KMS-11 (cell line): ENCODE measurements around the gene METTL24.

Source experiments
- H2AFZ ChIP-seq: fragments of 200-600 bp; sonication (generic); 2 replicates; pipeline ENCODE4 v1.6.1; 2016; ENCODE audit warnings: antibody characterized with exemption, mixed run types, low read depth
- H3K27ac ChIP-seq: fragments of 200-600 bp; sonication (generic); 2 replicates; pipeline ENCODE4 v1.6.1; 2016; ENCODE audit warnings: mild to moderate bottlenecking, mixed run types
- H3K27me3 ChIP-seq: fragments of 200-600 bp; sonication (generic); 2 replicates; pipeline ENCODE4 v1.6.1; 2017; ENCODE audit warnings: mild to moderate bottlenecking, low read depth, mixed run types, moderate library complexity; ENCODE audit not compliant: insufficient read depth
- H3K36me3 ChIP-seq: fragments of 200-600 bp; sonication (generic); 2 replicates; pipeline ENCODE4 v1.6.1; 2017; ENCODE audit warnings: mild to moderate bottlenecking, mixed run types; ENCODE audit not compliant: insufficient read depth
- H3K4me1 ChIP-seq: fragments of 200-600 bp; sonication (generic); 2 replicates; pipeline ENCODE4 v1.6.1; 2016; ENCODE audit warnings: mild to moderate bottlenecking, low read depth, mixed run types; ENCODE audit not compliant: poor library complexity, severe bottlenecking
- H3K4me2 ChIP-seq: fragments of 200-600 bp; sonication (generic); 2 replicates; pipeline ENCODE4 v1.7.0; 2016; ENCODE audit warnings: mild to moderate bottlenecking, mixed run types
- H3K4me3 ChIP-seq: fragments of 200-600 bp; sonication (generic); IDR thresholded peaks from 2 replicates; pipeline ENCODE4 v1.6.1; 2017; ENCODE audit warnings: low read depth, low read length, mixed read lengths; ENCODE audit not compliant: insufficient read depth
- H3K79me2 ChIP-seq: fragments of 200-600 bp; sonication (generic); 2 replicates; pipeline ENCODE4 v1.6.1; 2016; ENCODE audit warnings: low read depth, mixed run types; ENCODE audit not compliant: insufficient read depth
- H3K9ac ChIP-seq: fragments of 200-600 bp; sonication (generic); 2 replicates; pipeline ENCODE4 v1.6.1; 2016; ENCODE audit warnings: mild to moderate bottlenecking, mixed run types
- H4K20me1 ChIP-seq: fragments of 200-600 bp; sonication (generic); 2 replicates; pipeline ENCODE4 v1.6.1; 2016; ENCODE audit warnings: mild to moderate bottlenecking, mixed run types; ENCODE audit not compliant: insufficient read depth
- TF ChIP-seq, protein P1 (sequence below): fragments of 200-600 bp; sonication (generic); conservative IDR thresholded peaks from 2 replicates; pipeline ENCODE4 v1.6.1; 2017; ENCODE audit warnings: low read depth, mild to moderate bottlenecking, antibody characterized with exemption, low read length, moderate library complexity, mixed read lengths

METTL24 gene

GRCh38 chr6:110357298-110357663 is 868 bp downstream of the METTL24 start:
- no peaks in the 10 kb centered on the region for H3K4me1 ChIP-seq
- no peak overlapping the region for H3K4me3 ChIP-seq
- H3K36me3 ChIP-seq, result no peaks in the 10 kb centered on the region
- H3K79me2 ChIP-seq, result no peaks in the 10 kb centered on the region
- H4K20me1 ChIP-seq, result no peaks in the 10 kb centered on the region
- no peak overlapping the region for H3K4me2 ChIP-seq
- H2AFZ ChIP-seq, result no peak overlapping the region
- no peaks in the 10 kb centered on the region for H3K27me3 ChIP-seq
- no peak overlapping the region for H3K27ac ChIP-seq
- TF ChIP-seq, protein P1, sequence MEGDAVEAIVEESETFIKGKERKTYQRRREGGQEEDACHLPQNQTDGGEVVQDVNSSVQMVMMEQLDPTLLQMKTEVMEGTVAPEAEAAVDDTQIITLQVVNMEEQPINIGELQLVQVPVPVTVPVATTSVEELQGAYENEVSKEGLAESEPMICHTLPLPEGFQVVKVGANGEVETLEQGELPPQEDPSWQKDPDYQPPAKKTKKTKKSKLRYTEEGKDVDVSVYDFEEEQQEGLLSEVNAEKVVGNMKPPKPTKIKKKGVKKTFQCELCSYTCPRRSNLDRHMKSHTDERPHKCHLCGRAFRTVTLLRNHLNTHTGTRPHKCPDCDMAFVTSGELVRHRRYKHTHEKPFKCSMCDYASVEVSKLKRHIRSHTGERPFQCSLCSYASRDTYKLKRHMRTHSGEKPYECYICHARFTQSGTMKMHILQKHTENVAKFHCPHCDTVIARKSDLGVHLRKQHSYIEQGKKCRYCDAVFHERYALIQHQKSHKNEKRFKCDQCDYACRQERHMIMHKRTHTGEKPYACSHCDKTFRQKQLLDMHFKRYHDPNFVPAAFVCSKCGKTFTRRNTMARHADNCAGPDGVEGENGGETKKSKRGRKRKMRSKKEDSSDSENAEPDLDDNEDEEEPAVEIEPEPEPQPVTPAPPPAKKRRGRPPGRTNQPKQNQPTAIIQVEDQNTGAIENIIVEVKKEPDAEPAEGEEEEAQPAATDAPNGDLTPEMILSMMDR, result no peak
- H3K9ac ChIP-seq, result no peak overlapping the region

GRCh38 chr6:110356778-110357177 is 1.4 kb downstream of the METTL24 start:
- Histone ChIP-seq H3K4me3 (no peak overlapping the region), H3K9ac (no peak overlapping the region), H2AFZ (no peak overlapping the region), H3K27me3 (no peaks in the 10 kb centered on the region), H3K79me2 (no peaks in the 10 kb centered on the region), H4K20me1 (no peaks in the 10 kb centered on the region), H3K4me2 (no peak overlapping the region), H3K27ac (no peak overlapping the region), H3K36me3 (no peaks in the 10 kb centered on the region), H3K4me1 (no peaks in the 10 kb centered on the region)
- TF ChIP-seq, protein P1, result no peak

GRCh38 chr6:110355727-110356126 is 2.4 kb downstream of the METTL24 start:
- TF ChIP-seq, protein P1, result no peak
- Histone ChIP-seq H3K4me2 (no peak overlapping the region), H3K4me3 (no peak overlapping the region), H3K79me2 (no peaks in the 10 kb centered on the region), H3K4me1 (no peaks in the 10 kb centered on the region), H3K36me3 (no peaks in the 10 kb centered on the region), H2AFZ (no peak overlapping the region), H3K9ac (no peak overlapping the region), H4K20me1 (no peaks in the 10 kb centered on the region), H3K27me3 (no peaks in the 10 kb centered on the region), H3K27ac (no peak overlapping the region)

DNA sequence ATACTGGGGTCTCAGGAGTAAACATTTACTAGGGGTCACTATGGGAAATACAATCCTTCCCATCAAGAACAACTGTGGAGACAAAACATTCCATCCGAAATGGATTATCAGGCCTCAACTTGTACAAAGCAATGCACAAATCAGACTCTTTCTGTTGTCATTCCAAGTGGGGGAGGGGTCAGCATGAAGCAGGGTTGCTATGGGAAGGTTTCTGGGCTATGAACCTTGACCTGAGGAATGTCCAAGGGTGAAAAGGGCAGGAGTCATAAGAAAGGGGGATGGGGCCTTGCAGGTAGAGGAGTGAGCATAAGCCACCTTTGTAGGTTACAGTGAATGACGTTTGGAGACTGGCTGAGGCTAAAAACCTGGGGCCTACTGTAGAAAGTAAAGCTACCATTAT is 3.1 kb downstream of the METTL24 start:
- H3K4me2 ChIP-seq, result no peak overlapping the region
- no peaks in the 10 kb centered on the region for H3K79me2 ChIP-seq
- no peak overlapping the region for H3K27ac ChIP-seq
- H3K27me3 ChIP-seq, result no peaks in the 10 kb centered on the region
- no peaks in the 10 kb centered on the region for H3K4me1 ChIP-seq
- H3K9ac ChIP-seq, result no peak overlapping the region
- H2AFZ ChIP-seq, result no peak overlapping the region
- H4K20me1 ChIP-seq, result no peaks in the 10 kb centered on the region
- TF ChIP-seq, protein P1, result no peak
- no peaks in the 10 kb centered on the region for H3K36me3 ChIP-seq
- no peak overlapping the region for H3K4me3 ChIP-seq

DNA sequence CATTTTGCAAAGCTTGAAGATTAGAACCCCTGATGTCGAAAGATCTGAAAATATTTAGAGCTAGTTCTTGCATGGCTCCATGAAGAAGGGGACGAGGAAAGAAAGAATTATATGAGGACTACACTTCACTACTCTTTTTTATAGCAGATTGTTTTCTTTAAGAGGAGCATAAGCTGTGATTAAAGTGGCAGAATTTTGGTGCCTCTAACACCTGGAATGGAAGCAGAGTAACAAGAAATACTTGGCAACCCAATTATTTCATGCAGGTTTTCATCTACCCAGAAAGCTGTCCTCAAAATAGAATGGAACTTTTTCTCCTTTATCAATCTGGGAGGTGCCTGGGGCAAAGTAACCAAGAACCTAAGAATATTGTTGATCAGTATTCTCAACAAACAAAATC is 4.0 kb downstream of the METTL24 start:
- Histone ChIP-seq H2AFZ (no peak overlapping the region), H3K27ac (no peak overlapping the region), H3K36me3 (no peaks in the 10 kb centered on the region), H4K20me1 (no peaks in the 10 kb centered on the region), H3K9ac (no peak overlapping the region), H3K27me3 (no peaks in the 10 kb centered on the region), H3K4me1 (no peaks in the 10 kb centered on the region), H3K4me2 (no peak overlapping the region), H3K4me3 (no peak overlapping the region), H3K79me2 (no peaks in the 10 kb centered on the region)
- TF ChIP-seq, protein P1, result no peak
